DOHH2 (cell line): ENCODE data around the gene GJD3.
A peak's percentile ranks its signal among the peaks of the same experiment; 100 is the strongest.

Experiments used
- H3F3A ChIP-seq: fragments of 200-600 bp; sonication (generic), shearing (Covaris generic); 2 replicates; pipeline ENCODE4 v1.6.0; 2016; ENCODE audit warnings: antibody characterized with exemption, mild to moderate bottlenecking; ENCODE audit not compliant: control insufficient read depth, insufficient read depth
- H3K27ac ChIP-seq: fragments of 200-600 bp; sonication (generic); 2 replicates; pipeline ENCODE4 v1.5.1; 2014; ENCODE audit warnings: low read depth, mild to moderate bottlenecking, low read length, moderate library complexity
- H3K27me3 ChIP-seq: fragments of 200-600 bp; sonication (generic); 2 replicates; pipeline ENCODE4 v1.6.1; 2014; ENCODE audit warnings: mild to moderate bottlenecking, low read length, mixed read lengths; ENCODE audit not compliant: control insufficient read depth
- H3K36me3 ChIP-seq: fragments of 200-600 bp; sonication (generic); 2 replicates; pipeline ENCODE4 v1.6.1; 2014; ENCODE audit warnings: mild to moderate bottlenecking, low read length, moderate library complexity, mixed read lengths; ENCODE audit not compliant: control insufficient read depth
- H3K4me1 ChIP-seq: fragments of 200-600 bp; sonication (generic); 2 replicates; pipeline ENCODE4 v1.6.1; 2014; ENCODE audit warnings: mild to moderate bottlenecking, low read length, mixed read lengths; ENCODE audit not compliant: control insufficient read depth
- H3K4me2 ChIP-seq: fragments of 200-600 bp; sonication (generic); 2 replicates; pipeline ENCODE4 v1.6.0; 2014; ENCODE audit warnings: mild to moderate bottlenecking, low read length, moderate library complexity
- H3K4me3 ChIP-seq: fragments of 200-600 bp; sonication (generic); 2 replicates; pipeline ENCODE4 v1.5.1; 2014; ENCODE audit warnings: mild to moderate bottlenecking, low read length, mixed read lengths
- H3K79me2 ChIP-seq: fragments of 200-600 bp; sonication (generic); 2 replicates; pipeline ENCODE4 v1.6.1; 2014; ENCODE audit warnings: mild to moderate bottlenecking, low read length, mixed read lengths; ENCODE audit not compliant: control insufficient read depth
- H3K9me2 ChIP-seq: fragments of 200-600 bp; sonication (generic); replicated peaks from 2 replicates; pipeline ENCODE4 v1.6.1; 2014; ENCODE audit warnings: mild to moderate bottlenecking, low read length, mixed read lengths; ENCODE audit not compliant: control insufficient read depth
- H3K9me3 ChIP-seq: fragments of 200-600 bp; sonication (generic); 2 replicates; pipeline ENCODE4 v1.6.1; 2014; ENCODE audit warnings: antibody characterized with exemption, low read length, mixed read lengths; ENCODE audit not compliant: control insufficient read depth, insufficient read depth
- H4K20me1 ChIP-seq: fragments of 200-600 bp; sonication (generic); 2 replicates; pipeline ENCODE4 v1.6.0; 2014; ENCODE audit warnings: low read depth, mild to moderate bottlenecking, antibody characterized with exemption, low read length, moderate library complexity; ENCODE audit not compliant: control insufficient read depth, insufficient read depth
- CTCF ChIP-seq: fragments of 200-600 bp; sonication (generic); IDR thresholded peaks from one replicate; pipeline ENCODE4 v1.5.1; 2014; ENCODE audit warnings: antibody characterized with exemption, mild to moderate bottlenecking, low read depth, low read length; ENCODE audit not compliant: poor library complexity, severe bottlenecking
- EZH2phosphoT487 ChIP-seq: fragments of 200-600 bp; sonication (generic); IDR thresholded peaks from 2 replicates; pipeline ENCODE4 v1.6.1; 2017; ENCODE audit warnings: borderline replicate concordance, mild to moderate bottlenecking, antibody characterized with exemption, low read length, moderate library complexity, mixed read lengths

GJD3 gene

GRCh38 chr17:40331743-40332641, 32.5 kb downstream of the GJD3 start:
- Histone ChIP-seq H3K79me2 (peaks cover 33% of the 10 kb centered on the region), H3K4me2 (no peak overlapping the region), H3F3A (no peaks in the 10 kb centered on the region), H3K27ac (no peak overlapping the region), H3K4me3 (no peak overlapping the region), H3K27me3 (no peaks in the 10 kb centered on the region), H3K9me2 (no peaks in the 10 kb centered on the region), H4K20me1 (peaks cover 17% of the 10 kb centered on the region; the same call in 1 of the 2 replicates), H3K4me1 (peaks cover 28% of the 10 kb centered on the region), H3K9me3 (no peaks in the 10 kb centered on the region), H3K36me3 (peaks cover 14% of the 10 kb centered on the region)
- TF ChIP-seq CTCF = no peak

- no peaks in the 10 kb centered on the region for H3K27me3 ChIP-seq
- peaks cover 44% of the 10 kb centered on the region for H3K79me2 ChIP-seq
- no peaks in the 10 kb centered on the region for H3K9me2 ChIP-seq
- peaks cover 14% of the 10 kb centered on the region for H3K36me3 ChIP-seq
- no peak overlapping the region for H3K4me3 ChIP-seq
- H4K20me1 ChIP-seq = peaks cover 28% of the 10 kb centered on the region
- H3F3A ChIP-seq = no peaks in the 10 kb centered on the region
- no peak overlapping the region for H3K4me2 ChIP-seq
- H3K9me3 ChIP-seq = no peaks in the 10 kb centered on the region
- no peak for TF ChIP-seq EZH2phosphoT487
- TF ChIP-seq CTCF = no peak
- H3K27ac ChIP-seq = no peak overlapping the region
- H3K4me1 ChIP-seq = peaks cover 38% of the 10 kb centered on the region
Measured at GRCh38 chr17:40330850-40331470, 33.6 kb downstream of the GJD3 start.

GRCh38 chr17:40329839-40330794, 34.4 kb downstream of the GJD3 start:
- Histone ChIP-seq H3K79me2 (peaks cover 52% of the 10 kb centered on the region), H3F3A (no peaks in the 10 kb centered on the region), H4K20me1 (peaks cover 35% of the 10 kb centered on the region), H3K4me3 (no peak overlapping the region), H3K27ac (no peak overlapping the region), H3K9me2 (no peaks in the 10 kb centered on the region), H3K9me3 (no peaks in the 10 kb centered on the region), H3K4me1 (peaks cover 47% of the 10 kb centered on the region), H3K27me3 (no peaks in the 10 kb centered on the region), H3K4me2 (0 out of 2 replicates have a peak overlapping the region, but pooled peaks have one; percentile 8), H3K36me3 (peaks cover 14% of the 10 kb centered on the region)
- TF ChIP-seq CTCF = no peak
- TF ChIP-seq EZH2phosphoT487 = no peak
